Activated CD8-positive, alpha-beta memory T cell treated with anti-CD3 and anti-CD28 coated beads, Interleukin-2, amount 50 U/mL, for 24 hours (primary cell): ENCODE measurements around the gene C1QTNF9.
"Not testable (repeated sequence)": the region's sequence is repeated elsewhere in the genome, so short reads cannot be mapped to it uniquely, and the experiment has no call there.

ENCODE experiments used
- DNase-seq: peaks from one replicate; pipeline ENCODE4 v3.0.0-alpha.2; 2020; ENCODE audit errors: extremely low read depth

Gene C1QTNF9

DNA sequence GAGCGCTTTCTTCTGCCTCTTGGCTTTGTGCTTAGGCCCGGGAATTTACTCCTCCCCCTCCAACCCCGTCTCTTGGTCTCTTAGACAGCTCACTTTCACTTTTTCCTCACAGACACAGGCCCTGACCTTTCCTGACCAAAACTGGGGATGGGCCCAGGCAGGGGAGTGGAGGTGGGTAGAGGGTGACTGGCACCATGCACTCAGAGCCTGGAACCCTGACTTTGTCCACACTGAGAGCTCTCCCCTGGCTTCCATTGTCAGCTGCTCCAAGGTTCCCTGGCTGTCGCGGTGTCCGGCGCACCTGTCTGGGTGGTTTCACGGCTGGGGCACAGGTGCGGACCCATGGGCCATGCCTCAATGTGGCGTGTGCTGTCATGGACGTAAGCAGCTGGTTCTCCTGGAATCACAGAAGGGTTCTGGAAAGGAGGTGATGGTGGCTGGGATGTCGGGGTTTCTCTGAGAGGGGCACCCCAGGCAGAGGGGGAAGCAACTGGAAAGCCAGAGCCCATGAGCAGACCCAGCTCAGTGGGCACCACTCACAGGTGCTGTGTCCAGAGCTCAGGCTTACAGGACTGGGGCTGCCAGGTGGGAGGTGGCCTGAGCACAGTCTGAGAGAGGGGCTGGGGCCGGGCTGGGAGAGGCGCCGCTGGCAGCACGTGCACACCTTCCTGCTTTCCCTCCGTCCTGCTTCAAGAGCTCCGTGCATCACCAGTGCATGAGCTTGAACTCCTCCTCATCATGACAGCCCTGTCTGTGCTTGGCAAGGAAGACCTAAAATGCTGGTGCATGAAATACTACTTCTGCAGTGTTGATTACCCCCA is 28.0 kb upstream of the C1QTNF9 start:
- no peak for DNase-seq

DNA sequence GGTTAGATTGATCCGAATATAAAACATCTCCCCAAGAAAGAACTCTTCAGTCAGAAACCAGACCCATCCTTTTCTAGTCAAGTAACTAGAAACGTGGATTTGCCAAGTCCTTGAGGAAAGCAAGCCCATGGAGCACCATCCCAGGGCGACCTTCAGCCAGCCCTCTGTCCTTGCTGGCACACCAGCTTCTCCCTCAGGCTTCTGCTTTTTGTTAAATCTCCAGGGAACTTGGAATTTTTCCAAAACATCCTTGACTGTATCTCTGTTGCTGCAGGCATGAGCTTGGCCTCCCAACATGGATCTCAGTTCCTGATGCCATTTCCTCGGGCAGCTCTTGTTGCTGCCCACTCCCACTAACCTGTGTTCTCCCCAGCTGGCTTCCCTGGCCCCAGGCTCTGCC is 27.1 kb upstream of the C1QTNF9 start:
- DNase-seq, result no peak

- DNase-seq, result no peak
These were observed 24.4 kb upstream of the C1QTNF9 start for GRCh38 chr13:24284889-24285565.

- no peak for DNase-seq
These were observed 22.8 kb upstream of the C1QTNF9 start for GRCh38 chr13:24286624-24287023.

DNA sequence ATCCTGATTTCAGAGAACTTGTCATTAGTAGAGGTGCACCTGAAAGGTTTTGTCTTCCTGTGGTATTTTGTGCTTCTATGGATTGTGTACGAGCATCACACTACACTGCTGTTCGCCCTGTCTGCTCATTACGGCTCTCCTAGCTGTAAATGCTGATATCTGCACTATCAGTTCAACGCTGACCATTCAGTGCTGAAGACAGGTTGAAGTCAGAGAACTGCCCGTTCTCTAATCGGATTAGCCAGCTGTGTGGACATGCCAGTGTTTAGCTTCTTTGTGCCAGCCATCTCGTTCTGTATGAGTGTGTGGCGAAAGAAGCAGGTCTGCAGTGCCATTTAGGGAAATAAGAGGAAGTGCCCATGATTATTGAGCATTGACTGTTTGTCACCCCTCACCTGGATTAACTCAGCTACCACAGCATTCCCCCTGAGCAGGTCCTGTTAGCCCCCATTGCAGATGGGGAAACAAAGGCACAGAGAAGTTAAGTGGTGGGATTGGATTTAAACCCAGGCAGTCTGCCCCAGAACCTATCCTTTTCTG is 21.6 kb upstream of the C1QTNF9 start:
- no peak for DNase-seq

GRCh38 chr13:24288870-24289269 is 20.5 kb upstream of the C1QTNF9 start:
- no peak for DNase-seq

- no peak for DNase-seq
These were observed 19.0 kb upstream of the C1QTNF9 start for GRCh38 chr13:24290280-24290932.

- DNase-seq, result no peak
These were observed 16.9 kb upstream of the C1QTNF9 start for GRCh38 chr13:24292481-24292880.

- DNase-seq, result no peak
These were observed 15.6 kb upstream of the C1QTNF9 start for GRCh38 chr13:24293746-24294145.

- DNase-seq, result no peak
These were observed 9.8 kb upstream of the C1QTNF9 start for GRCh38 chr13:24299488-24300114.

DNA sequence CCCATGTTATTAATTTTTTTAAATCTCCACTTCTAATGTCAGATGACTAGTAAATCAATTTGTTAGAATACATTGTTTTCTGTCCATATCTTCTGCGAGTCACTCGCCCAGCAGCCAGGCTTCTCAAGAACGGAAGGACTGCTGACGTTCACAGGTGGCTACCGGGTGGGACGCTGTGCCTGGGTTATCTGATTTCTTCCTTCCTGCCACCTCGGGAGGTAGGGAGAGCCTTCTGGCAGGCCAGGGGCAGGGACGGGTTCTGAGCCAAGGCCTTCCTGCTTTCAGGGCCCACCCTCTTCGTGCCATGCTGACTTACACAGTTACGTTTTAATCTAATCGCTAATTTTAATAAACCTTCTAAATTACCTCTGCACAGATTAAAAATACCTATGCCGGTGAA is 7.9 kb upstream of the C1QTNF9 start:
- DNase-seq, result no peak

DNA sequence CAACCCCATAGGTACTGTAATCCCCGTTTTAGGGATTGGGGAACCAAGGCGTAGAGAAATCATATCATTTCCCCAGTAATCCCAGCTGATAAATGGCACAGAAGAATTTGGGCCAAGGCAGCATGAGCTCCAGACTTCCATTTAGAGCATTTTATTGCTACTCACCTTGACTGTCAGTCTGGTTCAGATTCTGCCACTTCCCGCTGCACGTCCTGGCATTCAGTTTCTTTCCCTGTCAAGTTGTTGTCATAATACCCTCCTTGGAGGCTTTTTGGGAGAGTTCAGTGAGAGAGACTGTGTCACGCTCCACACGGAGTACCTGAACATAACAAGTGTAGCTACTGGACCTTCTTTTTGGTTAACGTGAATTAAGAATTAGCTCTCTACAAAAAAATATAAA is 7.5 kb upstream of the C1QTNF9 start:
- no peak for DNase-seq

GRCh38 chr13:24304620-24305019 is 4.8 kb upstream of the C1QTNF9 start:
- no peak for DNase-seq

DNA sequence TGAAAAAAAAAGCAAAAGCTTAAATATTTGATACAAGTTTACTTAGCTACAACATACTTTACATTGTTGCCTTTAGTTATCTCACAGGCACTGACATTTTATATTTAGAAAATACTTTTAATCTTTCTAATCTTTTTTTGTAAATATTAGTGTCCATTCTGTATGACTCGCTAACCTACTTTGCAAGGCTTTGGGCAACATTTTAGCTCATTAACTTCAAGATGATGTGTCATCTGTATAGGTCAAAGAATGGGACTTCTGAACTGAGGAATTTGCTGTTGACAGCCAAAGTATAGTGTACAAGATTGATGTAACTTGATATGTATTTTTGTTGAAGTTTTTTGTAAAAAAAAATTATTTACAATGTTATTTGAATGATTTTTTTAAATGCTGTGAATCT is 2.7 kb upstream of the C1QTNF9 start:
- DNase-seq, result no peak

- no peak for DNase-seq
These were observed 1.9 kb upstream of the C1QTNF9 start for GRCh38 chr13:24307211-24308067.

DNA sequence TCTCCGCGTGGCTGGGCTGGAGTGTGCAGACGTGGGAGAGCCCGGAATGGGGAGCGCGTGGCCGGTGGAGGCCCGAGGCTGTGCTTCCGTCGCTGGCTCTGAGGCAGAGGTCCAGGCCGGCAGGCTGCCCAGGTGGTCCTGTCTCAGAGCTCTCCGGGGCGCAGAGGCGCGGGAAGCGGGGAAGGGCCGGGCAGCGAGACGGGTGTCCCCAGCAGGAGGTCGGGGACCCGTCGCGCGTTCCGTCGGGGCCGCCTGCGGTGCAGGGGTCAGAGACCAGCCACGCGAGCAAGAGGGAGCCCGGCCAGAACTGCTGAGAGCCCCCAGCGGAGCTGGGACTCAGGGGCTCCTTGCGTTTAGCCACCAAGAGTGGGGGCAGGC is 1.3 kb upstream of the C1QTNF9 start:
- no peak for DNase-seq

GRCh38 chr13:24308488-24309020 is 826 bp upstream of the C1QTNF9 start:
- DNase-seq, result no peak

- DNase-seq, result no peak
These were observed 4.1 kb downstream of the C1QTNF9 start for GRCh38 chr13:24313439-24313838.

- DNase-seq, result not testable (repeated sequence)
These were observed 8.5 kb downstream of the C1QTNF9 start for GRCh38 chr13:24317835-24318234.

DNA sequence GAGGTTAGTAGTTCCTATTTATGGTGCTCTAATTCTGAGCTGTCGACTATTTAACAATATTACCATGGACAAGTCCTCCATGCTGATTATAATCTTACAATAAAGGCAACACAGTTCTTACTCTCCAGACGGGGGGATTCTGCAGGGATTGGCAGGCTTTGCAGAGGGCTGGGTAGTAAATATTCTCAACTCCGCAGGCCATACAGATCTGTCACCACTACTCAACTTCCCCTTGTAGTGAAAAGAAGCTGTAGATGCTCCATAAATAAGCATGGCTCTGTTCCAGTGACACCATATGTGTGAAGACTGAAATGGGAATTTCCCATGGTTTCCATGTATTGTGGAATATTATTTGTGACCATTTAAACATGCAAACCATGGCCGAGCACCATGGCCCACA is 9.5 kb downstream of the C1QTNF9 start:
- not testable (repeated sequence) for DNase-seq

GRCh38 chr13:24319641-24320040 is 10.3 kb downstream of the C1QTNF9 start:
- not testable (repeated sequence) for DNase-seq
